ENCODE measurements around the gene CA10. TPM values are rescaled to one million over a fixed set of nuclear protein-coding genes. Genes with fewer than 3 reads are reported as not detected.

The CA10 gene
- total RNA-seq, 2 donors from 2014 or later = 0.91 TPM; not detected in 1

- intact Hi-C loops (cut with DNase I) = no loop called here
- DNase-seq (ENCODE audit: low spot score) = no peak
Observed at GRCh38 chr17:52024300-52024870, 134.1 kb downstream of the CA10 start.

DNA sequence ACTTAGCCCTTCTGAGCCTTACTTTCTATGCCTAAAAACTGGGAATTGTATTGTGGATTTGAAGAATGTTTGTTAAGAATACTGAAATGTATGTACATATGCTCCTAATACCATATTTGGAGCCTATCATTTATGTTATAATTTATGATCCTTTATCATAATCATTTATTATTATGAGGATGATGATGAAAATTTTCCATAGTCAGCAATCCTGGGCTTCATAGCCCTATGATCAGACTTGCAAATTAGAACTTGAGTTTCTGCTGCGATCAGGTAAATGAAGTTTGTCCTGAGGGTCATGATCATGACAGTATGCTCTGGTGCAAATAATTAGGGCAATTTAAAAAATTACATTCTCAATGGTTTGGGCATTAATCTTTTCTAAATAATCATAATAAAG, 147.4 kb downstream of the CA10 start:
- TF ChIP-seq POLR2AphosphoS5 (IDR thresholded peaks at IDR 0.05) (no peak), POLR2A (IDR thresholded peaks at IDR 0.05) (no peak)
- TF ChIP-seq, protein P1, sequence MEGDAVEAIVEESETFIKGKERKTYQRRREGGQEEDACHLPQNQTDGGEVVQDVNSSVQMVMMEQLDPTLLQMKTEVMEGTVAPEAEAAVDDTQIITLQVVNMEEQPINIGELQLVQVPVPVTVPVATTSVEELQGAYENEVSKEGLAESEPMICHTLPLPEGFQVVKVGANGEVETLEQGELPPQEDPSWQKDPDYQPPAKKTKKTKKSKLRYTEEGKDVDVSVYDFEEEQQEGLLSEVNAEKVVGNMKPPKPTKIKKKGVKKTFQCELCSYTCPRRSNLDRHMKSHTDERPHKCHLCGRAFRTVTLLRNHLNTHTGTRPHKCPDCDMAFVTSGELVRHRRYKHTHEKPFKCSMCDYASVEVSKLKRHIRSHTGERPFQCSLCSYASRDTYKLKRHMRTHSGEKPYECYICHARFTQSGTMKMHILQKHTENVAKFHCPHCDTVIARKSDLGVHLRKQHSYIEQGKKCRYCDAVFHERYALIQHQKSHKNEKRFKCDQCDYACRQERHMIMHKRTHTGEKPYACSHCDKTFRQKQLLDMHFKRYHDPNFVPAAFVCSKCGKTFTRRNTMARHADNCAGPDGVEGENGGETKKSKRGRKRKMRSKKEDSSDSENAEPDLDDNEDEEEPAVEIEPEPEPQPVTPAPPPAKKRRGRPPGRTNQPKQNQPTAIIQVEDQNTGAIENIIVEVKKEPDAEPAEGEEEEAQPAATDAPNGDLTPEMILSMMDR (IDR thresholded peaks at IDR 0.05) = no peak
- H3K27me3 ChIP-seq (replicated peaks; ENCODE audit: insufficient read depth) = no peaks in the 10 kb centered on the region
- H3K4me3 ChIP-seq = no peak overlapping the region
- WGBS = 97% methylated on average over 1 of the region's 1 CpG
- no peaks in the 10 kb centered on the region for H3K36me3 ChIP-seq
- H3K4me1 ChIP-seq (replicated peaks) = no peaks in the 10 kb centered on the region
- H3K9me3 ChIP-seq = no peaks in the 10 kb centered on the region
- no peak for DNase-seq (ENCODE audit: low spot score)
- no peak overlapping the region for H3K27ac ChIP-seq
- intact Hi-C loops (cut with DNase I) = loop anchor here (10.0 kb wide), 1 partner anchor 64 kb away; no protein-coding TSS in a partner anchor

More at GRCh38 chr17:52024300-52024870, 134.1 kb downstream of the CA10 start:
- no peak overlapping the region for H3K4me3 ChIP-seq
- H3K36me3 ChIP-seq = no peaks in the 10 kb centered on the region
- no peaks in the 10 kb centered on the region for H3K27me3 ChIP-seq (replicated peaks; ENCODE audit: insufficient read depth)
- H3K27ac ChIP-seq = no peak overlapping the region
- 20% methylated on average over 2 of the region's 2 CpGs for WGBS
- TF ChIP-seq POLR2AphosphoS5 (IDR thresholded peaks at IDR 0.05) (no peak), POLR2A (IDR thresholded peaks at IDR 0.05) (no peak)
- TF ChIP-seq, protein P1 (IDR thresholded peaks at IDR 0.05) = no peak
- H3K9me3 ChIP-seq = no peaks in the 10 kb centered on the region
- no peaks in the 10 kb centered on the region for H3K4me1 ChIP-seq (replicated peaks)

DNA sequence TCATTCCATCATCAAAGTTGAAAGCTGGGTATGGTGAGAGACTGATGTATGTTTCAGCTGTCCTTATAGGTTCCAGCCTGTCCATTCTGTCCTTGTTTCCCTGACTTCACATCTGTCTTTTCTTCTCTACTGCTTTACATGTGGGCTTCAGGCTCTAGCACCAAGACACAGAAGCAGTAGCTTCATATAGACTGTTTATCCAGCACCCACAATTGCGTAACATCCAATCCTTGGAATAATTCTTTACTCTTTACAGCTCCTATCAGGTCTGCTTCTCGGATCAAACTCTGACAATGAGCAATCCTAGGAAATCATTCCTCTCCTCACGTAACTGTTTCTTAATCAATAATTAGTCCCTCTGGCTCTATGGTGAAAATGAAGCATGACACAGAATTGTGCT, 158.9 kb downstream of the CA10 start:
- intact Hi-C loops (cut with DNase I) = no loop called here
- Histone ChIP-seq H3K27ac (no peak overlapping the region), H3K27me3 (replicated peaks; ENCODE audit: insufficient read depth) (no peaks in the 10 kb centered on the region), H3K4me3 (no peak overlapping the region), H3K9me3 (no peaks in the 10 kb centered on the region), H3K4me1 (replicated peaks) (no peaks in the 10 kb centered on the region), H3K36me3 (no peaks in the 10 kb centered on the region)
- no peak for DNase-seq (ENCODE audit: low spot score)
- TF ChIP-seq, protein P1 (IDR thresholded peaks at IDR 0.05) = no peak
- TF ChIP-seq POLR2AphosphoS5 (IDR thresholded peaks at IDR 0.05) = no peak
- no peak for TF ChIP-seq POLR2A (IDR thresholded peaks at IDR 0.05)
- 96% methylated on average over 3 of the region's 3 CpGs for WGBS

GRCh38 chr17:51997723-51998122, 160.8 kb downstream of the CA10 start:
- Histone ChIP-seq H3K36me3 (no peaks in the 10 kb centered on the region), H3K4me3 (no peak overlapping the region), H3K9me3 (no peaks in the 10 kb centered on the region), H3K27ac (no peak overlapping the region), H3K4me1 (replicated peaks) (no peaks in the 10 kb centered on the region), H3K27me3 (replicated peaks; ENCODE audit: insufficient read depth) (no peaks in the 10 kb centered on the region)
- no peak for DNase-seq (ENCODE audit: low spot score)
- intact Hi-C loops (cut with DNase I) = no loop called here
- 66% methylated on average over 2 of the region's 2 CpGs for WGBS
- TF ChIP-seq POLR2A (IDR thresholded peaks at IDR 0.05) (no peak), POLR2AphosphoS5 (IDR thresholded peaks at IDR 0.05) (no peak)
- TF ChIP-seq, protein P1 (IDR thresholded peaks at IDR 0.05) = no peak

- H3K9me3 ChIP-seq = no peaks in the 10 kb centered on the region
- H3K4me3 ChIP-seq = no peak overlapping the region
- H3K4me1 ChIP-seq (replicated peaks) = no peaks in the 10 kb centered on the region
- H3K27me3 ChIP-seq (replicated peaks; ENCODE audit: insufficient read depth) = no peaks in the 10 kb centered on the region
- H3K36me3 ChIP-seq = no peaks in the 10 kb centered on the region
- intact Hi-C loops (cut with DNase I) = no loop called here
- DNase-seq (ENCODE audit: low spot score) = no peak
- no peak overlapping the region for H3K27ac ChIP-seq
- TF ChIP-seq POLR2AphosphoS5 (IDR thresholded peaks at IDR 0.05) (no peak), POLR2A (IDR thresholded peaks at IDR 0.05) (no peak)
- TF ChIP-seq, protein P1 (IDR thresholded peaks at IDR 0.05) = no peak
Observed at GRCh38 chr17:51995797-51996403, 162.6 kb downstream of the CA10 start.
